GM12878 (cell line): ENCODE results near the gene NLGN1.
"Not testable (repeated sequence)": the region's sequence is repeated elsewhere in the genome, so short reads cannot be mapped to it uniquely, and the experiment has no call there.

Source experiments
- CEBPB ChIP-seq, 2 experiments: fragments of 150-350 bp in 1 of 2; IDR thresholded peaks; 2 replicates each; pipeline ENCODE4 v1.6.1; 2012 to 2014; ENCODE audit warnings: low read depth in 2 of 2, low read length in 2 of 2, borderline replicate concordance in 1 of 2, inconsistent platforms in 1 of 2
- EP300 ChIP-seq, 2 experiments: fragments of 150-350 bp in 1 of 2; IDR thresholded peaks; 2 replicates each; pipeline ENCODE4 v1.6.1; 2011 to 2012; ENCODE audit warnings: low read depth in 2 of 2, low read length in 2 of 2, borderline replicate concordance in 1 of 2, improper control_type of control experiment in 1 of 2, inconsistent platforms in 1 of 2; ENCODE audit not compliant: control insufficient read depth in 1 of 2
- MXI1 ChIP-seq: fragments of 150-350 bp; IDR thresholded peaks from 2 replicates; pipeline ENCODE4 v1.6.1; 2011; ENCODE audit warnings: low read depth, mild to moderate bottlenecking, inconsistent platforms, low read length, improper control_type of control experiment
- ZNF24 ChIP-seq: fragments of 450-650 bp; IDR thresholded peaks from 2 replicates; pipeline ENCODE4 v1.6.1; 2017; ENCODE audit warnings: antibody characterized with exemption, mild to moderate bottlenecking

DNA sequence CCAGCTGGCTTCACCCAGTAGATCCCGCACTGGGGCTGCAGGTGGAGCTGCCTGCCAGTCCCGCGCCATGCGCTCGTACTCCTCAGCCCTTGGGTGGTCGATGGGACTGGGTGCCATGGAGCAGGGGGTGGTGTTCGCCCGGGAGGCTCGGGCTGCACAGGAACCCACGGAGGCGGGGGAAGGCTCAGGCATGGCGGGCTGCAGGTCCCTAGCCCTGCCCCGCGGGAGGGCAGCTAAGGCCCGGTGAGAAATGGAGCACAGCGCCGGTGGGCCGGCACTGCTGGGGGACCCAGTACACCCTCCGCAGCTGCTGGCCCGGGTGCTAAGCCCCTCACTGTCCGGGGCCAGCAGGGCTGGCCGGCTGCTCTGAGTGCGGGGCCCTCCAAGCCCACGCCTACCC lies 814.4 kb downstream of the NLGN1 start:
- not testable (repeated sequence) for TF ChIP-seq MXI1; CEBPB (IDR thresholded peaks at IDR 0.05; ENCODE audit: borderline replicate concordance in 1 of 2, low read depth in 2 of 2, low read length in 2 of 2); ZNF24; EP300 (IDR thresholded peaks at IDR 0.05; ENCODE audit: borderline replicate concordance in 1 of 2, control insufficient read depth in 1 of 2, low read depth in 2 of 2, low read length in 2 of 2)
